PC-9 (cell line): Measurements from ENCODE around the gene ME3.

Experiments used
- CTCF ChIP-seq: fragments of 200-600 bp; sonication (generic); conservative IDR thresholded peaks from 2 replicates; pipeline ENCODE4 v1.6.1; 2017; ENCODE audit warnings: mixed run types, antibody characterized with exemption, mild to moderate bottlenecking, moderate library complexity
- EZH2 ChIP-seq: fragments of 200-600 bp; sonication (generic); IDR thresholded peaks from 2 replicates; pipeline ENCODE4 v1.8.0; 2017; ENCODE audit warnings: antibody characterized with exemption, low read depth

GRCh38 chr11:86488553-86488952 is 183.9 kb downstream of the ME3 start:
- TF ChIP-seq EZH2 (no peak), CTCF (no peak)
